Adipose tissue (tissue), 3 donors: Measurements from ENCODE around the gene ACTN1. TPM values are rescaled to one million over a fixed set of nuclear protein-coding genes. Genes with fewer than 3 reads are reported as not detected.

ENCODE experiments used
- H3K27ac ChIP-seq: one replicate; pipeline ENCODE4 v1.5.1; 2013; ENCODE audit warnings: low read depth, low read length
- WGBS, 3 donors: extraction: QIAGEN DNeasy Blood & Tissue Kit; methylation state at CpG; one replicate each; pipeline ENCODE4 v1.1.7; 2013; 5-methylcytosine and 5-hydroxymethylcytosine counted together
- polyA plus RNA-seq, 3 donors: library from polyadenylated mRNA; stranded (reverse); fragments of 200-250 nt; gene quantifications; one replicate each; pipeline ENCODE4 v1.2.3, GENCODE V29; 2013
- donor health status: healthy with polysubstance abuse.
- donor health status: Bipolar disorder and iron deficiency.
- donor health status: healthy.

ACTN1 gene
- polyA plus RNA-seq, 3 donors, result 36.7 to 179 (median 50.7) TPM

- peak overlapping the region; percentile 26 for H3K27ac ChIP-seq
- WGBS, 3 donors, result 78 to 87% (median 80%) methylated on average over 12 of the region's 12 CpGs
These were observed 49.3 kb downstream of the ACTN1 start for GRCh38 chr14:68929623-68930307.

GRCh38 chr14:68928770-68929550 is 50.1 kb downstream of the ACTN1 start:
- peak overlapping the region; percentile 24 for H3K27ac ChIP-seq
- 69 to 89% (median 72%) methylated on average over 18 to 22 of the region's 22 CpGs for WGBS, 3 donors

GRCh38 chr14:68927956-68928675 is 51.0 kb downstream of the ACTN1 start:
- WGBS, 3 donors, result 33 to 65% (median 42%) methylated on average over 9 of the region's 9 CpGs
- no peak overlapping the region for H3K27ac ChIP-seq

DNA sequence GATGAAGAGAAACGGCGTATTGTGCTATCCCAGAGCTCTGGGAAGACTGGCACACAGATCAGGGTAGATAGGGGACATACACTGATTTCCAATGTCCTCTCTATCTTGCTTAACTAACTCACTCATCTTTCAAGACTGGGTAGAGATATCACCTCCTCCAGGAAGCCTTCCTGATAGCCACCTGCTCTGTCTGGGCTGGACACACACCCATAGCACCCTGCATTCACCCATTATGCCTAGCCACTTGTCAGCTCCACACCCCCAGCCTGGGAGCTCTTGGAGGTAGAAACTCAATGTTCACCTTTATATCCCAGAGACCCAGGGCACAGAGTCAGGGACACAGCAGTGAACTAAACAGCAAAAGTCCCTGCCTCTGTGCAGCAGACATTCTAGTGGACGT is 52.0 kb downstream of the ACTN1 start:
- H3K27ac ChIP-seq, result no peak overlapping the region
- 72 to 95% (median 91%) methylated on average over 3 of the region's 3 CpGs for WGBS, 3 donors

DNA sequence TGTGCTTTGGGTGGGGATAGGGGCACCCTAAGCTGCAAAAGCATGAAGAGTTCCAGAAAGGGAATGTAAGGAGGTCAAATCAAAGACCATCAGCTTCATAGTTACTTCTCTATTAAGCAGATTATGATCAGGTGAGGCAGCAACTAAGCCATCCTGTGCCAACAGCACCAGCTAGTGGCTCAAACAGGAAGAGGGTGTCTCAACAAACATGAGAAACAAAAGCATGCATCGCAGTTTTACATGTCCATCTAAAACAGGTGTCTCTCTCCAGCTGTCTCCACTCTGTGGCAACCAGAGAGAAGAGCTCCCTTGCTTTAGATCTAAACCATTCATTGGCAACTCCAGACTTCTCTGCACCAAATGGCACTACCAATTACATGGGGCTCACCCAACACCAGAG is 52.9 kb downstream of the ACTN1 start:
- no peak overlapping the region for H3K27ac ChIP-seq
- 59 to 100% (median 68%) methylated on average over 1 of the region's 1 CpG for WGBS, 3 donors

DNA sequence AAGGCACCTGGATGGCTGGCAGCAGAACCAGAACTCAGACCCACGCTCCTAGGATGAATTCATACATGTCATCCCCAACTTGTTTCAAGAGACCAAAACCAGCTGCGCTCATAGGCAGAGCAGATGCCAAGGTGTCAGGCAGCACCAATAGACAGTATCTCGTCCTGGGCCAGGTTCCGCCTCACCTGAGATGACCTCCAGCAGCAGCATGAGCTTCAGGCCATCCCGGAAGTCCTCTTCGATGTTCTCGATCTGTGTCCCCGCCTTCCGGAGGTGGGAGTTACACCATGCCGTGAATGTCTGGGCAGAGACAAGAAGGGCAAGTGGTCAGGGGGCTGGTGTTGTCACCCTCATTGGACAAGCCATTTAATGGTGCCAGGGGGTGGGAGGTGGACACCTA is 53.7 kb downstream of the ACTN1 start:
- WGBS, 3 donors, result 91 to 97% (median 95%) methylated on average over 10 of the region's 10 CpGs
- no peak overlapping the region for H3K27ac ChIP-seq

DNA sequence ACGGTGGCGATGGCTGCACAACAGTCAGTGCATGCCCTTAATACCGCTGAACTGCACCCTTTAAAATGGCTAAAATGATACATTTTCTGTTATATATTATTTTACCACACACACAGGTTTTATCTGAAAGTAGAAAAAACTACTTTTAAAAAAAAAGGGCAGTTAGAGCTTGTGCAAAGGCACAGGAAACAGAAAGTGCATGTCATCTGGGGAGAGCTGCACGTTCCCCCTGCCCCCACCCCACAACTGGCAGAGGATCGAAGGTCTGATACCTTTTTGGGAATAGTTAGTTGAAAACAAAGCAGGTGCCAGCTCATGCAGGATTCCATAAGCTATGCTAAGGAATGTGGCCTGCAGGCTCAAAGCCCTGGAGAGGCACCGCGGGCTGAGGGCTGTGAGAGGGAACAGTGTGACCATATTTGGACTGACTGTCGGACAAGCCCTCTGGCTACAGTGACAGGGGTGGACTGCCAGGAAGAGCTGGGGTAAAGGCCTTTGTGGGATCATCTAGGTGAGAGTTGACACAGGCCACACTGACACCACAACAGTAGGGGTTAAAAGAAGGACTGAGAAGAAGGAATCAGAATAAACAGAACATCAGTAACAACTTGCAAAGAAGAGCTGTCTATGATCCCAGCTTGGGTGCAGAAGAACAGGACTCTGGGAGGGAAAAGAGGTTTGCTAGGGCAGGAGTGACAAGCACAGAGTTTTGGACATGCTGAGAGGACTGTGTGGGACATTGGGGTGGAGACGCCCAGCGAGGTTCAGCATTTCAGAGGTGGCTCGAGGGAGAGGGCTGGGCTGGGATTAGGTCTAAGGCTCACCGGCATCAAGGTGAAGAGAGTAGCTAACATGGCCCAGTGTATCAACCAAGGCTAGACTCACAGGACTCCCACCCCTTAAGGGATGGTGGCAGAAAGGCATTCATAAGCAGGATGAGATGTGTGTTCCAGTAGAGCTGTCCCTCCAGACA is 54.6 kb downstream of the ACTN1 start:
- H3K27ac ChIP-seq, result no peak overlapping the region
- 62 to 84% (median 71%) methylated on average over 12 of the region's 12 CpGs for WGBS, 3 donors

DNA sequence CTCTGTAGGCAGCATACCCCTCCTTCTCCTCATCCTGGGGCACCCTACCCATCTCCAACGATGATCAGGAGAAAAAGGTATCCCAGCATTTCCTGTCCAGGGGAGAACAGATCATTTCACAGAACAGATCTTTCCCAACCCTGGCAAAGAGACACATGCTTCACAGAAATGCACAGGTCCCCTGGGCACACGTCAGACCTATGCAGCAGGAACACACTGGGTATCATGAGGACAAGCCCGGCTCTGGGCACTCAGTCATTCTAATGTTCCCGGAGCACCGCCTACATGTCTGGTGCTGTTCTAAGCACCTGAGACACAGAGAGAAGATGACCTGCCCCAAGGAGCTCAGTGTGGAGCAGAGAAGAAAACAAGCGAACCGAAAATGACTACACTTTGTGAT is 56.2 kb downstream of the ACTN1 start:
- WGBS, 3 donors, result 74 to 87% (median 78%) methylated on average over 7 of the region's 7 CpGs
- no peak overlapping the region for H3K27ac ChIP-seq

DNA sequence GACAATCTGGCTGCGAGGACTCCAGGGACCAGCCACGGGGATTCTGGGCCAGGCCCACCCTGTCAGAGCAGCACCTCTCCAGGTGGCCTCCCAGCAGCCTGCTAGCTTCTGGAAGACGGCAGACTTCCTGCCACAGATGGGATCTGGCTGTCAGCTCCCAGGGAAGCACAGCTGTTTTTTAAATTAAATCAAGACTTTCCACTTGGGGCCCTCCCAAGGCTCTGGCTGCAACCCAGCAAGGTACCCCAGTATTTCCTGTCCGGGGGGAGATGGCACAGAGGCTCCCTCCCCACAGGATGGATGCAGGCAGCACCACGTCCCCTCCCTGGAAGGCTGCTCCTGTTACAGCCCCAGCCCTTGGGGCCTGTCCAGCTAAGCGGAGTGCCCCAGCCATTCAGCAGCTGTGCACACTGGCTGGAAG is 56.9 kb downstream of the ACTN1 start:
- 41 to 53% (median 45%) methylated on average over 6 of the region's 6 CpGs for WGBS, 3 donors
- no peak overlapping the region for H3K27ac ChIP-seq

- H3K27ac ChIP-seq, result no peak overlapping the region
These were observed 57.4 kb downstream of the ACTN1 start for GRCh38 chr14:68921666-68922065.

GRCh38 chr14:68921049-68921448 is 58.1 kb downstream of the ACTN1 start:
- H3K27ac ChIP-seq, result no peak overlapping the region
- WGBS, 3 donors, result 91 to 95% (median 93%) methylated on average over 9 of the region's 9 CpGs

- 45 to 90% (median 87%) methylated on average over 8 of the region's 8 CpGs for WGBS, 3 donors
- H3K27ac ChIP-seq, result no peak overlapping the region
These were observed 59.8 kb downstream of the ACTN1 start for GRCh38 chr14:68919129-68919927.

DNA sequence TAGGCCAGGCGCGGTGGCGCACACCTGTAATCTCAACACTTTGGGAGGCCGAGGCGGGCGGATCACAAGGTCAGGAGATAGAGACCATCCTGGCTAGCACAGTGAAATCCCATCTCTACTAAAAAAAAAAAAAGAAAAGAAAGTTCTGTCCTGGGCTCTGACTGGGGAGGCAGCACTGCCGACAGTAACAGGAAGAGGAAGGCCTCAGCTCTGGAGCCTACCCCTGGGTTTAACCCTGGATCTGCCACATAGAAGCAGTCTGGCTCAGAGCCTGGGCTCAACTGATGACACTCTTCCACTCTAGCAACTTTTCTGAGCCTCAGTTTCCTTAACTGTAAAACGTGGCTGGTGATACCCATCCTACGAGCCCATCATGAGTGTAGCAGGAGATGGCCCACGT is 60.5 kb downstream of the ACTN1 start:
- no peak overlapping the region for H3K27ac ChIP-seq
- WGBS, 3 donors, result 87 to 90% (median 88%) methylated on average over 10 of the region's 10 CpGs

DNA sequence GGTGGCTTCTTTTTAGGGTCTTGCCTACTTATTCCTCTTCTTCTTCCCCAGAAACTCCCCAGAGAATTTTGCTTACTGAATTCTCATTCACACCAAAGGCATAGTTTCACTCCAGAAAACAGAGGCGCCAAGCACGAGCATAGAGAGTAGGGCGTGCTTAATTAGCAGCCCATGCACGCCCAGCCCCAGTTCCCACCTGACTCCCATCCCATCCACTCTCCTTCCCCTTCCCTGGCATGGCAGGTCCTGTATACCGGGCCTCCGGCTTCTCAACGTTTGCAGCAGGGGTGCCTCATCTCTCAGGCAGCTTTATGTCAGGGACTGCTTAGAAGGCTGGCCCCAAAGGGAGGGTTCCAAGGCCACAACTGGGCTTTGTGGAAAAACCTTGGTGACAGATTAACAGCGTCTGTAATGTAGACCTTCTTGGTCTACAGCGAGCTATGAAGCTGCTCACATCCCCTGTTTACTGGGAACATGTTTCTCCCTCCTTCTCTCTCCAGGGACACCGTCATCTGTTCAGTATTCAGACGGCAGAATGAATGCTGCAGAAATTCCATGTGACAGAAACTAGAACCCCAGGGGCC is 62.7 kb downstream of the ACTN1 start:
- 64 to 92% (median 91%) methylated on average over 11 of the region's 11 CpGs for WGBS, 3 donors
- H3K27ac ChIP-seq, result no peak overlapping the region

- no peak overlapping the region for H3K27ac ChIP-seq
- WGBS, 3 donors, result 88 to 93% (median 91%) methylated on average over 3 of the region's 3 CpGs
These were observed 65.6 kb downstream of the ACTN1 start for GRCh38 chr14:68913516-68913915.

- WGBS, 3 donors, result 41 to 44% (median 43%) methylated on average over 12 of the region's 12 CpGs
- H3K27ac ChIP-seq, result no peak overlapping the region
These were observed 67.4 kb downstream of the ACTN1 start for GRCh38 chr14:68911594-68912227.

DNA sequence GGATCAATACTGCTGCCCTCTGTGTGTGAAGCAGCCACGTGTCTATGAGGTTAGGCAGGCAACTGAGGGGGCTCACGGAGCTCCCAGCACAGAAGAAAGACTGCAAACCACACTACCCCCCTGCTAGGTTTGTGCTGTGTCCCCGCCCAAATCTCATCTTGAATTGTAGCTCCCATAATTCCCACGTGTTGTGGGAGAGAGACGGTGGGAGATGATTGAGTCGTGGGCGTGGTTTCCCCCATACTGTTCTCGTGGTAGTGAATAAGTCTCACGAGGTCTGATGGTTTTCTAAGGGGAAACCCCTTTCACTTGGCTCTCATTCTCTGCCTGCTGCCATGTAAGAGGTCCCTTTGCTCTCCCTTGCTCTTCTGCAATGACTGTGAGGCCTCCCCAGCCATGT is 68.6 kb downstream of the ACTN1 start:
- WGBS, 3 donors, result 63 to 78% (median 73%) methylated on average over 9 of the region's 9 CpGs

More for the DNA sequence above, 68.6 kb downstream of the ACTN1 start:
- no peak overlapping the region for H3K27ac ChIP-seq
